Measurements from ENCODE around the gene GYPC.

DNA sequence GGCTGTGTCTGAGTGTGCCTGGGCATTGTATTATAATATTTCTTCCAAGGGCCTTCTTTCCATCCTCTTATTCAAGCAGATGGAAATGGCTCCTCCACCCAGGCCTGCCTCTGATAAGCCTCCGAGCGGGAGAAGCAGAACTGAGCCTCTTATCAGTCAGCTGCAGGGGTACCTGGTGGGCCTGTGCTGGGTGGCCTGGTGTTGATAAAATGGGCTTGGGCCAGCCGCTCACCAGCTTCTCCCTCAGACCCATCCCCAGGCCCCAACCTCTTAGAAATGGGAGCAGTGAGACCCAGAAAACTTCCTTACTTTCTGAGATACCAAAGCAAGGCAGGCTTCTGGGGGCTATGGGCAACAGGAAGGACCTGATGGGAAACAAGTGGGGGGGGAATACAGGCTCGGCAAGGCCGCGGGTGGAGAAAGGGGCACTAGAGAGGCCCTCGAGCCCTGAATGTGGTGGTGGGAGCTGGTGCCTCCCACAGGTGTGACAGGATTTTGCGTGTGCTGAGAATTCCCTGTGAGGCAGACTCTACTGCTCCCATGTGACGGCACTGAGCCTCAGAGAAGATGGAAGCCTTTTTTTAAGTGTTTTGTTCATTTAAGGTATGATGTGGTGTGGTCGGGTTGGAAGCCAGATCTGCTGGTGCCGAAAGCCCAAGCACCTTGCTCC is 18.3 kb downstream of the GYPC start:
- TF ChIP-seq ZFP3 (CRISPR knock-in tag; IDR thresholded peaks at IDR 0.05) = no peak
- no peak for TF ChIP-seq ZC3H10 (CRISPR knock-in tag; IDR thresholded peaks at IDR 0.05)
- TF ChIP-seq, protein P1, sequence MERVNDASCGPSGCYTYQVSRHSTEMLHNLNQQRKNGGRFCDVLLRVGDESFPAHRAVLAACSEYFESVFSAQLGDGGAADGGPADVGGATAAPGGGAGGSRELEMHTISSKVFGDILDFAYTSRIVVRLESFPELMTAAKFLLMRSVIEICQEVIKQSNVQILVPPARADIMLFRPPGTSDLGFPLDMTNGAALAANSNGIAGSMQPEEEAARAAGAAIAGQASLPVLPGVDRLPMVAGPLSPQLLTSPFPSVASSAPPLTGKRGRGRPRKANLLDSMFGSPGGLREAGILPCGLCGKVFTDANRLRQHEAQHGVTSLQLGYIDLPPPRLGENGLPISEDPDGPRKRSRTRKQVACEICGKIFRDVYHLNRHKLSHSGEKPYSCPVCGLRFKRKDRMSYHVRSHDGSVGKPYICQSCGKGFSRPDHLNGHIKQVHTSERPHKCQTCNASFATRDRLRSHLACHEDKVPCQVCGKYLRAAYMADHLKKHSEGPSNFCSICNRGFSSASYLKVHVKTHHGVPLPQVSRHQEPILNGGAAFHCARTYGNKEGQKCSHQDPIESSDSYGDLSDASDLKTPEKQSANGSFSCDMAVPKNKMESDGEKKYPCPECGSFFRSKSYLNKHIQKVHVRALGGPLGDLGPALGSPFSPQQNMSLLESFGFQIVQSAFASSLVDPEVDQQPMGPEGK (CRISPR knock-in tag; IDR thresholded peaks at IDR 0.05; ENCODE audit: borderline replicate concordance) = no peak
- TF ChIP-seq, protein P2, sequence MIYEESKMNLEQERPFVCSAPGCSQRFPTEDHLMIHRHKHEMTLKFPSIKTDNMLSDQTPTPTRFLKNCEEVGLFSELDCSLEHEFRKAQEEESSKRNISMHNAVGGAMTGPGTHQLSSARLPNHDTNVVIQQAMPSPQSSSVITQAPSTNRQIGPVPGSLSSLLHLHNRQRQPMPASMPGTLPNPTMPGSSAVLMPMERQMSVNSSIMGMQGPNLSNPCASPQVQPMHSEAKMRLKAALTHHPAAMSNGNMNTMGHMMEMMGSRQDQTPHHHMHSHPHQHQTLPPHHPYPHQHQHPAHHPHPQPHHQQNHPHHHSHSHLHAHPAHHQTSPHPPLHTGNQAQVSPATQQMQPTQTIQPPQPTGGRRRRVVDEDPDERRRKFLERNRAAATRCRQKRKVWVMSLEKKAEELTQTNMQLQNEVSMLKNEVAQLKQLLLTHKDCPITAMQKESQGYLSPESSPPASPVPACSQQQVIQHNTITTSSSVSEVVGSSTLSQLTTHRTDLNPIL (CRISPR knock-in tag; IDR thresholded peaks at IDR 0.05; ENCODE audit: low read depth) = no peak
- TF ChIP-seq PPARA (CRISPR knock-in tag; IDR thresholded peaks at IDR 0.05; ENCODE audit: borderline replicate concordance) = no peak
- TF ChIP-seq ARNTL (CRISPR knock-in tag; IDR thresholded peaks at IDR 0.05; ENCODE audit: borderline replicate concordance, low read depth) = no peak
- no peak for TF ChIP-seq ZFP30 (CRISPR knock-in tag; IDR thresholded peaks at IDR 0.05)

Measured in SK-N-SH treated with all-trans-retinoic acid at 6 μM for 48 hours (cell line).